Measurements from ENCODE around the gene NAA80.

DNA sequence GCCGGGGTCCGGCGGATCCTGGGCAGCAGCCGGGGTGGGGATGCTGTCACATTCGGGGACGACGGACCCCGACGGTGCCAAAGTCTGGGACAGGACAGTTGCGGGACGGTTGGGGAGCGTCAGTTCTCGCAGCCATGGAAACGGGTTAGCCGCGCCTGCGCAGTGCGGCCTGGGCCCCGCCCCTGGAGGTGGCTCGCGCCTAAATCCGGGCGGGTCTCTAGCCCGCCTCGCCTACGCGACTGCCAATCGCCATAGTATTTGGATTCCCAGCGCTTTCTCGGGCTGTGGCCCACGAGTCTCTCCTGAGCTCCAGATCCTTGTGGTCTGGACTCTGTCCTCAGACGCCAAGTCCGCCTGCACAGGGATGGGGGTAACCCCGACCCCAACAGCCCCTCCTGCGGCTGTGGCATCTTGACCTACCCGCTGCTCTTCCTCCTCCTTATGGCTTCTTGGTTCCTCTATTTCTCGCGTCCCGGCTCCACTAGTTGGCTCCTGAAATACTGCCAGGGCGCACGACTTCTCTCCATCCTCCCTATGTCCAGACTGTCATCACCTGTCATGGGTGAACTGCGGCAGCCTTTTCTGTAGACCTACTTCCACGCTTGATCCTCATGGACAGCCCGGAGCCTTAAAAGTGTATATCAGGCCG is 46.5 kb upstream of the NAA80 start, which contains the start of gene ZMYND10:
- TF ChIP-seq, protein P1, sequence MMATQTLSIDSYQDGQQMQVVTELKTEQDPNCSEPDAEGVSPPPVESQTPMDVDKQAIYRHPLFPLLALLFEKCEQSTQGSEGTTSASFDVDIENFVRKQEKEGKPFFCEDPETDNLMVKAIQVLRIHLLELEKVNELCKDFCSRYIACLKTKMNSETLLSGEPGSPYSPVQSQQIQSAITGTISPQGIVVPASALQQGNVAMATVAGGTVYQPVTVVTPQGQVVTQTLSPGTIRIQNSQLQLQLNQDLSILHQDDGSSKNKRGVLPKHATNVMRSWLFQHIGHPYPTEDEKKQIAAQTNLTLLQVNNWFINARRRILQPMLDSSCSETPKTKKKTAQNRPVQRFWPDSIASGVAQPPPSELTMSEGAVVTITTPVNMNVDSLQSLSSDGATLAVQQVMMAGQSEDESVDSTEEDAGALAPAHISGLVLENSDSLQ (IDR thresholded peaks at IDR 0.05), result no peak
- no peak for TF ChIP-seq FOXM1 (IDR thresholded peaks at IDR 0.05; ENCODE audit: borderline replicate concordance)
- no peak for TF ChIP-seq NFRKB (IDR thresholded peaks at IDR 0.05)
- no peak for TF ChIP-seq TARDBP (IDR thresholded peaks at IDR 0.05)
- no peak for TF ChIP-seq SP1 (IDR thresholded peaks at IDR 0.05)
- TF ChIP-seq ARNT (IDR thresholded peaks at IDR 0.05), result no peak
